H9 (cell line): ENCODE results near the gene JAK1. TPM values are rescaled to one million over a fixed set of nuclear protein-coding genes. Genes with fewer than 3 reads are reported as not detected.

ENCODE experiments used
- DNase-seq: peaks from one replicate; pipeline ENCODE4 v3.0.0-alpha.2; 2017
- H2AFZ ChIP-seq: one replicate; pipeline ENCODE4 v1.6.1; 2013; ENCODE audit warnings: mild to moderate bottlenecking, low read length, control low read depth, moderate library complexity
- H2AK5ac ChIP-seq: 2 replicates; pipeline ENCODE4 v1.6.1; 2013; ENCODE audit warnings: low read length, control low read depth, mixed read lengths; ENCODE audit not compliant: insufficient read length
- H2BK120ac ChIP-seq: one replicate; pipeline ENCODE4 v1.6.1; 2013; ENCODE audit warnings: low read depth, mild to moderate bottlenecking, low read length, control low read depth, inconsistent platforms; ENCODE audit not compliant: poor library complexity, severe bottlenecking
- H2BK12ac ChIP-seq: 2 replicates; pipeline ENCODE4 v1.6.1; 2013; ENCODE audit warnings: low read length, control low read depth, mixed read lengths, low read depth; ENCODE audit not compliant: insufficient read length
- H2BK15ac ChIP-seq: 2 replicates; pipeline ENCODE4 v1.6.1; 2013; ENCODE audit warnings: low read depth, low read length, control low read depth
- H2BK20ac ChIP-seq: one replicate; pipeline ENCODE4 v1.6.1; 2013; ENCODE audit warnings: low read depth, mild to moderate bottlenecking, low read length, control low read depth, inconsistent platforms; ENCODE audit not compliant: poor library complexity, severe bottlenecking
- H2BK5ac ChIP-seq: 2 replicates; pipeline ENCODE4 v1.6.1; 2013; ENCODE audit warnings: low read length, control low read depth, mixed read lengths; ENCODE audit not compliant: insufficient read length
- H3K14ac ChIP-seq: 2 replicates; pipeline ENCODE4 v1.6.1; 2013; ENCODE audit warnings: low read length, control low read depth; ENCODE audit not compliant: insufficient read depth
- H3K18ac ChIP-seq: 2 replicates; pipeline ENCODE4 v1.6.1; 2013; ENCODE audit warnings: low read depth, mild to moderate bottlenecking, mixed read lengths, low read length, control low read depth; ENCODE audit not compliant: insufficient read length
- H3K23ac ChIP-seq: 2 replicates; pipeline ENCODE4 v1.6.1; 2013; ENCODE audit warnings: low read length, control low read depth, mixed read lengths, low read depth; ENCODE audit not compliant: insufficient read length
- H3K23me2 ChIP-seq: 2 replicates; pipeline ENCODE4 v1.6.1; 2013; ENCODE audit warnings: low read depth, mild to moderate bottlenecking, mixed read lengths, low read length, control low read depth; ENCODE audit not compliant: insufficient read length, poor library complexity, severe bottlenecking
- H3K27ac ChIP-seq: 2 replicates; pipeline ENCODE4 v1.5.1; 2013; ENCODE audit warnings: low read length, control low read depth, mixed read lengths, low read depth; ENCODE audit not compliant: insufficient read length
- H3K27me3 ChIP-seq: 2 replicates; pipeline ENCODE4 v1.6.1; 2013; ENCODE audit warnings: low read length, control low read depth, inconsistent platforms; ENCODE audit not compliant: insufficient read depth
- H3K4ac ChIP-seq: 2 replicates; pipeline ENCODE4 v1.6.1; 2013; ENCODE audit warnings: low read depth, mild to moderate bottlenecking, control low read depth, inconsistent platforms, low read length, moderate library complexity
- H3K4me1 ChIP-seq: 2 replicates; pipeline ENCODE4 v1.6.1; 2013; ENCODE audit warnings: low read length, control low read depth, inconsistent platforms; ENCODE audit not compliant: insufficient read depth
- H3K4me2 ChIP-seq: 2 replicates; pipeline ENCODE4 v1.6.1; 2013; ENCODE audit warnings: low read length, control low read depth, mixed read lengths; ENCODE audit not compliant: insufficient read length, insufficient read depth
- H3K56ac ChIP-seq: 2 replicates; pipeline ENCODE4 v1.6.1; 2013; ENCODE audit warnings: low read depth, mild to moderate bottlenecking, mixed read lengths, low read length, control low read depth; ENCODE audit not compliant: insufficient read length
- H3K79me1 ChIP-seq: 2 replicates; pipeline ENCODE4 v1.6.1; 2013; ENCODE audit warnings: low read depth, mild to moderate bottlenecking, moderate library complexity, low read length, control low read depth, inconsistent platforms; ENCODE audit not compliant: insufficient read depth, poor library complexity, severe bottlenecking
- H3K79me2 ChIP-seq: 2 replicates; pipeline ENCODE4 v1.6.1; 2013; ENCODE audit warnings: low read length, control low read depth, inconsistent platforms; ENCODE audit not compliant: insufficient read depth
- H3K9ac ChIP-seq: 2 replicates; pipeline ENCODE4 v1.6.1; 2013; ENCODE audit warnings: low read length, control low read depth, mixed read lengths; ENCODE audit not compliant: insufficient read length; ENCODE audit errors: extremely low read depth
- H3K9me3 ChIP-seq: one replicate; pipeline ENCODE4 v1.6.1; 2013; ENCODE audit warnings: low read depth, low read length, inconsistent platforms; ENCODE audit not compliant: control insufficient read depth
- H3T11ph ChIP-seq: one replicate; pipeline ENCODE4 v1.6.1; 2013; ENCODE audit warnings: mild to moderate bottlenecking, low read length, control low read depth, inconsistent platforms
- H4K20me1 ChIP-seq: one replicate; pipeline ENCODE4 v1.6.1; 2013; ENCODE audit not compliant: control insufficient read depth, insufficient read length, insufficient read depth
- H4K5ac ChIP-seq: 2 replicates; pipeline ENCODE4 v1.6.1; 2013; ENCODE audit warnings: low read depth, mild to moderate bottlenecking, mixed read lengths, low read length, control low read depth; ENCODE audit not compliant: insufficient read length
- H4K8ac ChIP-seq: replicated peaks from 2 replicates; pipeline ENCODE4 v1.6.1; 2013; ENCODE audit warnings: low read length, control low read depth, mixed read lengths, low read depth; ENCODE audit not compliant: insufficient read length
- H4K91ac ChIP-seq: 2 replicates; pipeline ENCODE4 v1.6.1; 2013; ENCODE audit warnings: low read depth, mild to moderate bottlenecking, moderate library complexity, mixed read lengths, low read length, control low read depth; ENCODE audit not compliant: insufficient read length
- H3K27ac Mint-ChIP-seq, 3 experiments: 2 replicates in 2 of 3; 3 replicates in 1 of 3; pipeline ENCODE4 v1.8.0; 2020 to 2021; ENCODE audit warnings: mixed read lengths in 3 of 3, mild to moderate bottlenecking in 1 of 3, moderate library complexity in 1 of 3
- H3K27me3 Mint-ChIP-seq: 2 replicates; pipeline ENCODE4 v1.8.0; 2021; ENCODE audit warnings: low read depth, mild to moderate bottlenecking, moderate library complexity, mixed read lengths
- H3K36me3 Mint-ChIP-seq, 3 experiments: 2 replicates in 2 of 3; 3 replicates in 1 of 3; pipeline ENCODE4 v1.8.0; 2020 to 2021; ENCODE audit warnings: low read depth in 3 of 3, mixed read lengths in 3 of 3; ENCODE audit not compliant: insufficient read depth in 1 of 3
- H3K4me1 Mint-ChIP-seq, 2 experiments: 2 replicates each; pipeline ENCODE4 v1.8.0; 2020; ENCODE audit warnings: mixed read lengths in 2 of 2
- H3K4me3 Mint-ChIP-seq, 2 experiments: 2 replicates in 1 of 2; 3 replicates in 1 of 2; pipeline ENCODE4 v1.8.0; 2020 to 2021; ENCODE audit warnings: mild to moderate bottlenecking in 2 of 2, mixed read lengths in 2 of 2, moderate library complexity in 1 of 2
- H3K9me3 Mint-ChIP-seq, 2 experiments: 2 replicates in 1 of 2; 3 replicates in 1 of 2; pipeline ENCODE4 v1.8.0; 2020; ENCODE audit warnings: mild to moderate bottlenecking in 2 of 2, mixed read lengths in 2 of 2, moderate library complexity in 1 of 2
- CTCF ChIP-seq: fragments of 200-600 bp; sonication (generic); conservative IDR thresholded peaks from 3 replicates; pipeline ENCODE4 v1.8.0; 2021; ENCODE audit warnings: antibody characterized with exemption, mild to moderate bottlenecking
- WGBS: extraction: QIAGEN DNeasy Blood & Tissue Kit; methylation state at CpG from one replicate; pipeline ENCODE4 v1.1.7; 2013; ENCODE audit warnings: missing lambda C conversion rate, low lambda C conversion rate, mixed read lengths; ENCODE audit not compliant: insufficient read length; ENCODE audit errors: extremely low coverage; 5-methylcytosine and 5-hydroxymethylcytosine counted together
- total RNA-seq: library from RNA; stranded (reverse); gene quantifications from 2 replicates; pipeline ENCODE4 v1.2.1, GENCODE V29; 2021

The JAK1 gene
- total RNA-seq, 1 experiment from 2014 or later: 12.8 TPM

- Mint-ChIP-seq H3K4me3 (no peak overlapping the region), H3K9me3 (no peaks in the 10 kb centered on the region), H3K27ac (0 out of 7 replicates have a peak overlapping the region, but pooled peaks of 1 of the 3 experiments have one; percentile 3), H3K27me3 (no peaks in the 10 kb centered on the region), H3K4me1 (peaks cover 9 to 12% of the 10 kb centered on the region in 2 experiments), H3K36me3 (peaks cover 4 to 17% (median 11%) of the 10 kb centered on the region in 3 experiments; a peak in 5 of 7 replicates)
- no peaks in the 10 kb centered on the region for H3K79me1 ChIP-seq
- no peak overlapping the region for H3K14ac ChIP-seq
- no peaks in the 10 kb centered on the region for H3K23me2 ChIP-seq
- H2BK120ac ChIP-seq: no peak overlapping the region
- H2BK20ac ChIP-seq: no peak overlapping the region
- H3K56ac ChIP-seq: no peak overlapping the region
- DNase-seq: peak; percentile 83
- H2AK5ac ChIP-seq: no peak overlapping the region
- no peak overlapping the region for H2BK12ac ChIP-seq
- H2BK15ac ChIP-seq: no peak overlapping the region
- no peaks in the 10 kb centered on the region for H4K20me1 ChIP-seq
- WGBS: no CpG with 5 or more reads among the region's 4 CpGs
- peak; percentile 72 for TF ChIP-seq CTCF
- H2AFZ ChIP-seq: no peak overlapping the region
- no peak overlapping the region for H3K23ac ChIP-seq
- H4K91ac ChIP-seq: no peak overlapping the region
- H3K4me2 ChIP-seq: no peak overlapping the region
- H3K9ac ChIP-seq: no peak overlapping the region
- no peak overlapping the region for H4K8ac ChIP-seq
- H3K27me3 ChIP-seq: no peaks in the 10 kb centered on the region
- no peaks in the 10 kb centered on the region for H3K9me3 ChIP-seq
- no peak overlapping the region for H3K27ac ChIP-seq
- H3K4me1 ChIP-seq: no peaks in the 10 kb centered on the region
- no peaks in the 10 kb centered on the region for H3K79me2 ChIP-seq
- no peak overlapping the region for H3K18ac ChIP-seq
- H2BK5ac ChIP-seq: no peak overlapping the region
- no peak overlapping the region for H4K5ac ChIP-seq
- H3K4ac ChIP-seq: no peak overlapping the region
- H3T11ph ChIP-seq: no peak overlapping the region
These were observed 104.7 kb downstream of the JAK1 start for GRCh38 chr1:64861611-64862010.
